Measurements from ENCODE around the gene IL17RD. TPM values are rescaled to one million over a fixed set of nuclear protein-coding genes. Genes with fewer than 3 reads are reported as not detected.

The IL17RD gene
- polyA plus RNA-seq, 1 experiment = 1.4 TPM

DNA sequence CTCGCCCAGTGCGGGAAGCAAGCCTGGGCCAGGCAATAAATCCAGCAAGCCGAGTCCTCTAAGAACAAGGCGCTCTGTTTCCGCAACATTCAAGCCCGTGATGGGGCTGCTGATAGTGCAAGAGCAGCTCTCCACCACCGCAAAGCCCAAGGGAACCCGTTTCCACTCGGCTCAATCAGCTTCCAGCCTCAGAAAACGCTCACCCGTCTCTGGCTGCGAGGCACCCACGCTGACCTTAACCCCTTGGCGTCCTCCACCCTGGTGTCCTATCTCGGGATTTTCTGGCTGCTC, 86.9 kb downstream of the IL17RD start:
- POLR2A ChIA-PET = no interaction called here
- peaks cover 25% of the 10 kb centered on the region for H3K27me3 ChIP-seq (ENCODE audit: control insufficient read depth, insufficient read depth, low read length)
- no peak for DNase-seq (ENCODE audit: low read depth, low spot score)
- peak overlapping the region; percentile 70 for H3K4me3 ChIP-seq (ENCODE audit: low read depth, low read length)
- H3K27ac ChIP-seq (ENCODE audit: low read depth, low read length) = no peak overlapping the region
- CTCF ChIA-PET = interaction anchor here (0.7 to 1.4 kb wide), 2 partner anchors 22 to 55 kb away, joined by 5 read pairs; no protein-coding TSS in a partner anchor
- TF ChIP-seq, protein P1, sequence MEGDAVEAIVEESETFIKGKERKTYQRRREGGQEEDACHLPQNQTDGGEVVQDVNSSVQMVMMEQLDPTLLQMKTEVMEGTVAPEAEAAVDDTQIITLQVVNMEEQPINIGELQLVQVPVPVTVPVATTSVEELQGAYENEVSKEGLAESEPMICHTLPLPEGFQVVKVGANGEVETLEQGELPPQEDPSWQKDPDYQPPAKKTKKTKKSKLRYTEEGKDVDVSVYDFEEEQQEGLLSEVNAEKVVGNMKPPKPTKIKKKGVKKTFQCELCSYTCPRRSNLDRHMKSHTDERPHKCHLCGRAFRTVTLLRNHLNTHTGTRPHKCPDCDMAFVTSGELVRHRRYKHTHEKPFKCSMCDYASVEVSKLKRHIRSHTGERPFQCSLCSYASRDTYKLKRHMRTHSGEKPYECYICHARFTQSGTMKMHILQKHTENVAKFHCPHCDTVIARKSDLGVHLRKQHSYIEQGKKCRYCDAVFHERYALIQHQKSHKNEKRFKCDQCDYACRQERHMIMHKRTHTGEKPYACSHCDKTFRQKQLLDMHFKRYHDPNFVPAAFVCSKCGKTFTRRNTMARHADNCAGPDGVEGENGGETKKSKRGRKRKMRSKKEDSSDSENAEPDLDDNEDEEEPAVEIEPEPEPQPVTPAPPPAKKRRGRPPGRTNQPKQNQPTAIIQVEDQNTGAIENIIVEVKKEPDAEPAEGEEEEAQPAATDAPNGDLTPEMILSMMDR (IDR thresholded peaks at IDR 0.05; ENCODE audit: low read depth, low read length) = no peak
- peaks cover 2% of the 10 kb centered on the region; the same call in 1 of the 2 replicates for H3K9me3 ChIP-seq (ENCODE audit: control insufficient read depth, insufficient read depth, low read length)

DNA sequence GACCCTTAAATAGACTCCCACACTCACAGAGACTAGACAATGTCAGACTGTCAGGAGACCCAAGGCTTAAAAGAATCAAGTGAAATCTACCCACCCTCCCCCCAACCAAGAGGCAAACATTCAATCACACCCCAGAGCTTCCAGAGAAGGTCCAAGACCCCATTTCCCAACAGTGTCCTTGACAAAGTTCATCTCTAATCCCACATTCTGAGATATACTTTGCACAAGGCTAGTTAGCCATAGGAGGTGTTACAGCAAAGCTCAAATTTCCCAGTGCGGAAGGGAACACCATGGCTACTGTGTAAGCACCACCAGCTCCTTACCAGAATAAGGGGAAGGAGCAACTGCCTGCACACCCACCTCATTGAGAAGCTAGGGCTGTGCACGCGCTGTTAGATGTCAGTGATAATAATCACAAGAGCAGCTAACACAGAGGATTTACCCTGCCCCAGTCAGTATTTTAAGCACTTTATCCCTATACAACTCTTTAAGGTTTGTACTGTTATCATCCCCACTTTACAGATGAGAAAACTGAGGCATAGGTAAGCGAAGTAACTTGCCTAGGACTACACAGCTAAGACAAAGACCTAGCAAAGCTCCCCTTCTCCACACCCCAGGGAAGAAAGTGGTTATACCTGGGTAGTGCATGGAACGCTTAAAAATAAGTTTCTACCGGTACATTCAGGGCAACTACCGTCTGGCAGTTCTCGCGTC, 87.4 kb downstream of the IL17RD start:
- Histone ChIP-seq H3K27me3 (ENCODE audit: control insufficient read depth, insufficient read depth, low read length) (peaks cover 25% of the 10 kb centered on the region), H3K4me3 (ENCODE audit: low read depth, low read length) (peak overlapping the region; percentile 70), H3K9me3 (ENCODE audit: control insufficient read depth, insufficient read depth, low read length) (peaks cover 2% of the 10 kb centered on the region; the same call in 1 of the 2 replicates), H3K27ac (ENCODE audit: low read depth, low read length) (no peak overlapping the region)
- TF ChIP-seq, protein P1 (IDR thresholded peaks at IDR 0.05; ENCODE audit: low read depth, low read length) = no peak
- ChIA-PET POLR2A (no interaction called here), CTCF (interaction anchor here (0.6 to 1.4 kb wide), 3 partner anchors 14 to 55 kb away, joined by 3 to 5 read pairs (median 5); no protein-coding TSS in a partner anchor)
- DNase-seq (ENCODE audit: low read depth, low spot score) = no peak

DNA sequence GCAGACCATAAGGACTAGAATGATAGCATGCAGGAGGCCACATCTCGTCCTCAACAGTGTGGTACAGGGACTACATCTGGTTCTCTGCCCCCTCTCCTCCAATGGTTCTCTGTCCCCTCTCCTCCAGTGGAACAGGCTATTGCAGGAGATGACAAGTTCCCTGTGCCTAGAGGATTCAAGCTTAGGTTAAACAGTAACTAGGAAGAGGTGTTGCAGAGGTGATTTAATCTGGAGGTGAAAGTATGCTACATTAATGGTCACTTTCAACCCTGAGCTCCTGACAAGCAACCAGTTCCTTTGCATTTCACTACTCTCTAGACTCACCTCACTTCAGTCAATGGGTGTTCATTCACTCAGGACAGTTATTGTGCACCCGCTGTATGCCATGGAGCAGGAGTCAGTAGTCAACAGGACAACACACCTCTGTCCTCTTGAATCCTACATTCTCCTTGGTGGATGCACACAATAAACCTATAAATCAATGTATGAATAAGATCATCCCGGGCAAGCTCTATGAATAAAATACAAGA, 88.7 kb downstream of the IL17RD start:
- Histone ChIP-seq H3K27ac (ENCODE audit: low read depth, low read length) (no peak overlapping the region), H3K9me3 (ENCODE audit: control insufficient read depth, insufficient read depth, low read length) (peaks cover 2% of the 10 kb centered on the region; the same call in 1 of the 2 replicates), H3K27me3 (ENCODE audit: control insufficient read depth, insufficient read depth, low read length) (peaks cover 24% of the 10 kb centered on the region), H3K4me3 (ENCODE audit: low read depth, low read length) (no peak overlapping the region)
- ChIA-PET POLR2A (no interaction called here), CTCF (interaction anchor here (0.6 to 1.2 kb wide), 2 partner anchors 46 to 80 kb away, joined by 3 read pairs; no protein-coding TSS in a partner anchor)
- TF ChIP-seq, protein P1 (IDR thresholded peaks at IDR 0.05; ENCODE audit: low read depth, low read length) = no peak
- DNase-seq (ENCODE audit: low read depth, low spot score) = no peak

DNA sequence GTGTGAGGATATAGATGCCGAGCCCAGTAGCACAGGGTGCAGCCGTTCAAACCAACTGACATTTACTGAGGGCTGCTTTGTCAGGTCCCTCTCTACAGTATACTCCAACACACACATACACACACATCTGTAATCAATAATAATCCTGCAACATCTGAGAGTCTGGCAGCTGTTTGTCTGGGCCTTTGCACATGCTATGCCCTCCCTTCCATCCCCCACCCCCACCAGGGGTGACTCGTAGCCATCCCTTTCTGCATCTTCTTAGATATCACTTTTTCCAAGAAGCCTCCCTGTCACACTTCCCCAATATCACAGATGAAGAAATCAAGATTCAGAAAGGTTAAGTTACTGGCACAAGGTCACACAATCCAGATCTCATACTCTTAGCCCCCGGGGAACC, 91.0 kb downstream of the IL17RD start:
- DNase-seq (ENCODE audit: low read depth, low spot score) = no peak
- Histone ChIP-seq H3K27me3 (ENCODE audit: control insufficient read depth, insufficient read depth, low read length) (peaks cover 10% of the 10 kb centered on the region), H3K27ac (ENCODE audit: low read depth, low read length) (no peak overlapping the region), H3K9me3 (ENCODE audit: control insufficient read depth, insufficient read depth, low read length) (no peaks in the 10 kb centered on the region; the same call in 1 of the 2 replicates), H3K4me3 (ENCODE audit: low read depth, low read length) (no peak overlapping the region)
- TF ChIP-seq, protein P1 (IDR thresholded peaks at IDR 0.05; ENCODE audit: low read depth, low read length) = no peak
- CTCF ChIA-PET = no interaction called here
- POLR2A ChIA-PET = no interaction called here

DNA sequence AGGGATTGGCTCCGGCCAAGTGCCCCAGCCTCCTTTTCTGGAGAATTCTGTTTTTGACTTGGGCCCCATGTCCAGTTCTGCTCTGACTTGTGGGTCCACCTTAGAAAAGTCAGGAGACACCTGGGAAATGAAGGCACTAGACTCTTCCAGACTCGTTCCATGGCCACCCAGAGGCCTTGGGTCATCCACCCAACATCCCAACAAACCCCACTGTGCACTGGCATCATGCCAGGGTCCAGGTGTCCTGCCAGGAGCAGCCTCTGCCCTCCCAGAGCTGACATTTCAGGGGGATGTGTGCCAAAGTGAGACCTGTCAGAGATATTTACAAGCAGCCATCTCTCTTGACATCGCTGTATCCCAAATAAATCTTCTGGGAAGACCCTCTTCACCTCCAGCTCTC, 91.5 kb downstream of the IL17RD start:
- Histone ChIP-seq H3K9me3 (ENCODE audit: control insufficient read depth, insufficient read depth, low read length) (no peaks in the 10 kb centered on the region; the same call in 1 of the 2 replicates), H3K4me3 (ENCODE audit: low read depth, low read length) (no peak overlapping the region), H3K27ac (ENCODE audit: low read depth, low read length) (no peak overlapping the region), H3K27me3 (ENCODE audit: control insufficient read depth, insufficient read depth, low read length) (peaks cover 8% of the 10 kb centered on the region)
- no peak for DNase-seq (ENCODE audit: low read depth, low spot score)
- CTCF ChIA-PET = no interaction called here
- POLR2A ChIA-PET = no interaction called here
- TF ChIP-seq, protein P1 (IDR thresholded peaks at IDR 0.05; ENCODE audit: low read depth, low read length) = no peak

Measured in AG04450 (cell line).